ENCODE data around the gene HNRNPR. TPM values are rescaled to one million over a fixed set of nuclear protein-coding genes. Genes with fewer than 3 reads are reported as not detected.

Gene HNRNPR
- total and polyA plus RNA-seq, 2 of the 8 experiments (the other 6 are each of a cell fraction or from before 2014, with no cell fraction given): 110 to 214 TPM

DNA sequence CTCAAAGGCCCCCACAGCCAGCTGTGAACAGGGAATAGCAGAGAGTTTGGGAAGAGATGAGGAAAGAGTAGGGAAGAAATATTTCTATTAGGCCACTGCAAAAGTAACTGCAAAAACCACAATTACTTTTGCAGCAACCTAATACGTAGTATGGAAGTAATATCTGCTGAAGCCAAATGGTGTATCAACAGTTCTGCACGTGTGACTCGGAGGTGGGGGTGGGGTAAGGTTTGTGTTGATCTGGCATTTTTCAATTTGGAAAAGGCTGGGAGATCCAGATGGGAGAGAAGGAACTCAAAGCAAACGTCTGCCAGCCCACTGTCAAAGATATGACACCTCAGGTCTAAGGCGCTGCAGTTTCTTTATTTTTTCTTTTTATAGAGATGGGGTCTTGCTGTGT lies 36.6 kb upstream of the HNRNPR start:
- no peak overlapping the region for H3K56ac ChIP-seq (replicated peaks; ENCODE audit: insufficient read length, low read depth, low read length)
- H3K4ac ChIP-seq (replicated peaks; ENCODE audit: insufficient read length, low read depth, low read length): no peak overlapping the region
- no peak overlapping the region for H4K5ac ChIP-seq (ENCODE audit: insufficient read length, low read depth, low read length)
- peaks cover 10 to 80% (median 55%) of the 10 kb centered on the region in 4 experiments for H3K27me3 ChIP-seq (replicated peaks in 1 of 4; ENCODE audit: control insufficient read depth in 3 of 4, extremely low read depth in 1 of 4, insufficient read depth in 3 of 4, low read length in 3 of 4)
- no peak overlapping the region for H2AK5ac ChIP-seq (ENCODE audit: low read depth, low read length)
- H2BK20ac ChIP-seq (ENCODE audit: low read length): no peak overlapping the region
- H2BK5ac ChIP-seq (ENCODE audit: low read depth, low read length): no peak overlapping the region
- FAIRE-seq: no peak
- CTCF ChIA-PET (ENCODE audit: partially characterized antibody): interaction anchor here (0.8 to 3.0 kb wide), 4 partner anchors 13 to 40 kb away, joined by 4 to 13 read pairs (median 6); no protein-coding TSS in a partner anchor
- no peak overlapping the region for H3K27ac ChIP-seq (ENCODE audit: low read depth, low read length)
- no peak overlapping the region for H3K4me3 ChIP-seq (ENCODE audit: extremely low read depth in 1 of 4, insufficient read depth in 2 of 4, low read depth in 3 of 4, low read length in 4 of 4)
- H3K4me2 ChIP-seq (ENCODE audit: insufficient read depth in 1 of 2, low read depth in 2 of 2, low read length in 2 of 2): no peak overlapping the region
- no peaks in the 10 kb centered on the region for H3K79me1 ChIP-seq (ENCODE audit: low read depth, low read length)
- H2AFZ ChIP-seq (ENCODE audit: low read length): no peak overlapping the region
- no peak overlapping the region for H4K8ac ChIP-seq (ENCODE audit: extremely low read depth, insufficient read depth, low read length)
- TF ChIP-seq POLR2A (IDR thresholded peaks at IDR 0.05; ENCODE audit: control extremely low read depth in 1 of 2, low read depth in 2 of 2, low read length in 2 of 2) (no peak), EZH2 (IDR thresholded peaks at IDR 0.05; ENCODE audit: low read depth, low read length, severe bottlenecking) (peak; percentile 7)
- no peak overlapping the region for H4K91ac ChIP-seq (replicated peaks; ENCODE audit: insufficient read length, low read length)
- H3K23me2 ChIP-seq (ENCODE audit: low read depth, low read length): no peaks in the 10 kb centered on the region
- H3K14ac ChIP-seq (ENCODE audit: insufficient read length): no peak overlapping the region
- no peaks in the 10 kb centered on the region for H3K9me3 ChIP-seq (ENCODE audit: insufficient read depth in 2 of 2, low read depth in 1 of 2, low read length in 1 of 2)
- 66% methylated on average over 5 of the region's 5 CpGs; no CpG with 5 or more reads in 1 of the 2 experiments for WGBS, 2 experiments (ENCODE audit: extremely low coverage in 1 of 2, insufficient coverage in 1 of 2, insufficient read length in 1 of 2, insufficient replicate concordance in 2 of 2, low coverage in 1 of 2, low lambda C conversion rate in 2 of 2, missing lambda C conversion rate in 1 of 2)
- no peaks in the 10 kb centered on the region for H3K36me3 ChIP-seq (ENCODE audit: control insufficient read depth in 2 of 4, insufficient read depth in 4 of 4, low read length in 3 of 4)
- DNase-seq (ENCODE audit: low read depth in 1 of 2, low spot score in 2 of 2): no peak
- H2BK120ac ChIP-seq (replicated peaks; ENCODE audit: low read depth, low read length): no peak overlapping the region
- H3K18ac ChIP-seq (ENCODE audit: extremely low read depth, low read length): no peak overlapping the region
- H3K79me2 ChIP-seq (ENCODE audit: control insufficient read depth in 1 of 2, insufficient read depth in 2 of 2, low read length in 2 of 2): no peaks in the 10 kb centered on the region
- H3K23ac ChIP-seq (ENCODE audit: insufficient read length): no peak overlapping the region
- no peaks in the 10 kb centered on the region for H3K4me1 ChIP-seq (replicated peaks in 1 of 4; ENCODE audit: control insufficient read depth in 3 of 4, insufficient read depth in 4 of 4, low read length in 3 of 4)
- H2BK12ac ChIP-seq (ENCODE audit: low read depth, low read length): no peak overlapping the region
- POLR2A ChIA-PET (ENCODE audit: partially characterized antibody): no interaction called here
- no peak overlapping the region for H2BK15ac ChIP-seq (ENCODE audit: low read length)
- no peak overlapping the region for H3K9ac ChIP-seq (replicated peaks in 1 of 4; ENCODE audit: extremely low read depth in 1 of 4, low read depth in 3 of 4, low read length in 3 of 4)
- peaks cover 2 to 6% of the 10 kb centered on the region in 2 experiments for H4K20me1 ChIP-seq (replicated peaks in 1 of 2; ENCODE audit: control insufficient read depth in 1 of 2, insufficient read depth in 2 of 2, low read length in 2 of 2)
